ENCODE data around the gene KRTAP12-3.
"Not testable (repeated sequence)": the region's sequence is repeated elsewhere in the genome, so short reads cannot be mapped to it uniquely, and the experiment has no call there.

The KRTAP12-3 gene

DNA sequence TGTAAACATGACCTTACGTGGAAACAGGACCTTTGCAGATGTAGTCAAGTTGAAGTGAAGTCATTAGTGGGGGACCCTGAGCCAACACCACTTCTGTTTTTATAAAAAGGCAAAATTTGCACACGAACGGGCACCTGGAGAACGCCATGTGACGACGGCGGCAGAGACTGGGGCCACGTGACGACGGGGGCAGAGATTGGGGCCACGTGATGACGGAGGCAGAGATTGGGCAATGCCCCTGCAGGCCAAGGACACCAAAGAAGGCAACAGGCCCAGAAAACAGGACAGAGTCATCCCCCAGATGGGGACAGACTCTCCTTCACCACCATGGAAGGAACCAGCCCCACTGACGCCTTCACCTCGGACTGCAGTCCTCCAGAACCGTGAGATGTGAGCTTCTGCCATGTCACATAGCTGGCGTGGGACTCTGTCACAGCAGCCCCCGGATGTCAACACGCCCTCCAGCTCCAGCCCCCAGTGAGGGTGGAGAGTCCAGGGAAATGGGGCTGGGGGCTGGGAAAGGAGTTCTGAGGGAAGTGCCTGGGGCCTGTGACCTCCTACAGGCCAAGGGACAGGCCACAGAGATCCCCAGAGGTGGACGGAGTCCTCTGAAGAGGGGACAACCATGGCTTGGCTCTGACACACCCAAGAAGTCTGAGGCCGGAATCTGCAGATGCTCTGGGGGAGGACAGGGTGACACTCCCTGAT, 7.3 kb upstream of the KRTAP12-3 start:
- DNase-seq (ENCODE audit: low read depth in 2 of 3, low spot score in 1 of 3): no peak

GRCh38 chr21:44650973-44651675, 6.6 kb upstream of the KRTAP12-3 start:
- no peak for DNase-seq (ENCODE audit: low read depth in 2 of 3, low spot score in 1 of 3)

GRCh38 chr21:44653123-44653522, 4.6 kb upstream of the KRTAP12-3 start:
- DNase-seq (ENCODE audit: low read depth in 2 of 3, low spot score in 1 of 3): no peak

- no peak for DNase-seq (ENCODE audit: low read depth in 2 of 3, low spot score in 1 of 3)
Measured at GRCh38 chr21:44653656-44654575, 3.8 kb upstream of the KRTAP12-3 start.

- no peak for DNase-seq (ENCODE audit: low read depth in 2 of 3, low spot score in 1 of 3)
Measured at GRCh38 chr21:44654576-44655175, 3.1 kb upstream of the KRTAP12-3 start, which contains the start of gene KRTAP12-4. KRTAP12-4 (minus strand) TSS chr21:44654659; CDS start chr21:44654614, 45 bp downstream.

DNA sequence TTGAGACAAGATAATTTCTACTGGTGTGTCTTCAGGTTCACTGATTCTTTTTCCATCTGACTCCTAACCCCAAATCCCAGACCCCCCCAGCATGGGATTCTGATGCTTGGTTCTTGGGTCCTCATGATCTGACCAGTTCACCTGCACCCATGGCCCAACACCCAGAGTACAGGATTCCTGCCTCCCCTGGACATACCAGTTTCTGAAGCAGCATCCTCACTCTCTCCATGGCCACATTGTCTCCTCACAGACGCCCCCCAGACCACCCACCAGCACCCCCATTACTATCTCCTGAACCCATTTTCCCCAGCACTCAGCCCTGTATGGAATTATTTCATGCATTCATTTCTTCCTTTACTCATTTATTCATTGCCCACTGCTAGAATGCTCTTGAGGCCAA, 864 bp upstream of the KRTAP12-3 start:
- no peak for DNase-seq (ENCODE audit: low read depth in 2 of 3, low spot score in 1 of 3)

GRCh38 chr21:44658541-44658910, 794 bp downstream of the KRTAP12-3 start:
- no peak for DNase-seq (ENCODE audit: low read depth in 2 of 3, low spot score in 1 of 3)

GRCh38 chr21:44658913-44659595, 1.3 kb downstream of the KRTAP12-3 start:
- DNase-seq (ENCODE audit: low read depth in 2 of 3, low spot score in 1 of 3): no peak

DNA sequence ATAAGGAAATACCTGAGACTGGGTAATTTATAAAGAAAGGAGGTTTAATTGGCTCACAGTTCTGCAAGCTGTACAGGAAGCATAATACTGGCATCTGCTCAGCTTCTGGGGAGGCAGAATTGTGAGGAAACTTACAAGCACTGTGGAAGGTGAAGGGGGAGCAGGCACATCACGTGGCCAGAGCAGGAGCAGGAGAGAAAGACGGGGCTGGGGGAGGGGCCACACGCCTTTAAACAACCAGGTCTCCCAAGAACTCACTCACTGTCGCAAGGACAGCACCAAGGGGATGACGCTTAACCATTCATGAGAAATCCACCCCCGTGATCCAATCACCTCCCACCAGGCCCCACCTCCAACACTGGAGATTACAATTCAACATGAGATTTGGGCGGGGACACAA, 3.8 kb downstream of the KRTAP12-3 start:
- DNase-seq (ENCODE audit: low read depth in 2 of 3, low spot score in 1 of 3): not testable (repeated sequence)

DNA sequence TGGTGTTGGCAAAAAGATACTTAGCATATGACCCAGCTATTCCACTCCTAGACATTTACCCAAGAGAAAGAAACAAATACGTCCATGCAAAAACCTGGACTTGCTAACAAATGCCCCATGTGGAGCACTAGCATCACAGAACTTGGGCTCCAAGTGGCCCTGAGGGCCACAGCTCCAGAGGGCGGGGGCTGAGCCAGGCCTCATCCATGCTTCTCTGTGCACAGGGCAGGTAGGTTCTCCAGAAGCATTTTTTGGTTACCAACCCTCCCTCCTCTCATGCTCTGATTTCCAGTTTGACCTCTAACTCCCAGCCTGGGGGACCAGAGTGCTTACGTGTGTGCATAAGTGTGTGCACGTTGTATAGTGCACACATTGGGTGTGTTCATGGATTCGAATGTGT, 7.0 kb downstream of the KRTAP12-3 start:
- DNase-seq (ENCODE audit: low read depth in 2 of 3, low spot score in 1 of 3): no peak

DNA sequence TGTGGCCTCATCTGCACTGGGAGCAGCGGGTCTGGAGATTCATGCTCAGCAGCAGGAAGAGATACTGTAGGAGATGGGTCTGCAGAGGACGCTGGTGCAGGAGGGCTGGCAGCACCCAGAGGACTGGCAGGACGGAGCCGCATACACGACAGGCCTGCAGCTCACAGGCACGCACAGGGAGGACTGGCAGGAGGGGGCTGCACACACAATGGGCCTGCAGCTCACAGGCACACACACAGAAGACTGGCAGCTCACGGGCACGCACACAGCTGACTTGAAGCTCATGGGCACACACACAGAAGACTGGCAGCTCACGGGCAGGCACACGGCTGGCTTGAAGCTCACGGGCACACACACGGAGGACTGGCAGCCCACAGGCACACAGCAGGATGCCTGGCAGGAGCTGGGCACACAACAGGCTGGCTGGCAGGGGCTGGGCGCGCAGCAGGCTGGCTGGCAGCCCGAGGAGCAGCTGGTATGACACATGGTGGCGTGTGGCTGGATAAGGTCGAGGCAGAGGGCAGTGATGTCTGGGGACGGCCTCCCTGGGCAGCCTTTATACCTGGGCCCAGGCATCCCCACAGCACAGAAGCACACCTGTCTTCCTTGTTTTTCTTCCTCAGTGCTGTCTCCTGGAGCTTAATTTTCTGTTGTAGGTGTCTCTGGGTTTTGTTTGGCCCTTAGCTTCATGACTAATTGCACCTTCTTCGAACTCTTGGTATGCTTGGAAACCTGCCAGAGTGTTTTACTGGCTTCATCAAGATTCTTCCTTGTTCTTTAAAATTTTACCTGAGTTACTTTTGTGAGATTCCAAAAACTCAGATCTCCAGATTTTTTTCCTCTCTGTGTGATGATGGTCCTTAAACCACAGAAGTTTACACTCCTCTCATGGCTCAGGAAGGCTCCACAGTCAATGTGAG, 8.9 kb downstream of the KRTAP12-3 start, which contains the start of gene KRTAP12-2:
Gene KRTAP12-2 (minus strand): TSS at position 527 of the 920 bp plus-strand sequence. CDS start 41 bp downstream, at position 486.
- DNase-seq (ENCODE audit: low read depth in 2 of 3, low spot score in 1 of 3): no peak

DNA sequence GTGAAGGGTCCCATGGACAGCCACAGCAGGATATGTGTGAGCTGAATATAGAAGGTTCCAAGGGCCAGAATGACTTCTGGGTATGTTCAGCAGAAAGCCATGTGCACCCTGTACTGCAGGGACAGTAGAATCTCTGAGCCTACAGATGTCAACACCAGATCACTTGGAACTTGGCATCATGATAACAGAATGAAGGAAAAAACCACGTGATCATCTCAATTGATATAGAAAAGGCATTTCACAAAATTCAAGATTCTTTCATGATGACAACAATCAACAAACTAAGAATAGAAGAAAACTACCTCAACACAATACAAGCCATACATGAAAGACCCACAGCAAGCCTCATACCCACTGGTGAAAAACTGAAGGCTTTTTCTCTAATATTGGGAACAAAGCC, 9.9 kb downstream of the KRTAP12-3 start:
- no peak for DNase-seq (ENCODE audit: low read depth in 2 of 3, low spot score in 1 of 3)

- no peak for DNase-seq (ENCODE audit: low read depth in 2 of 3, low spot score in 1 of 3)
Measured at GRCh38 chr21:44670642-44671432, 13.1 kb downstream of the KRTAP12-3 start.

GRCh38 chr21:44671911-44672310, 14.2 kb downstream of the KRTAP12-3 start:
- no peak for DNase-seq (ENCODE audit: low read depth in 2 of 3, low spot score in 1 of 3)

DNA sequence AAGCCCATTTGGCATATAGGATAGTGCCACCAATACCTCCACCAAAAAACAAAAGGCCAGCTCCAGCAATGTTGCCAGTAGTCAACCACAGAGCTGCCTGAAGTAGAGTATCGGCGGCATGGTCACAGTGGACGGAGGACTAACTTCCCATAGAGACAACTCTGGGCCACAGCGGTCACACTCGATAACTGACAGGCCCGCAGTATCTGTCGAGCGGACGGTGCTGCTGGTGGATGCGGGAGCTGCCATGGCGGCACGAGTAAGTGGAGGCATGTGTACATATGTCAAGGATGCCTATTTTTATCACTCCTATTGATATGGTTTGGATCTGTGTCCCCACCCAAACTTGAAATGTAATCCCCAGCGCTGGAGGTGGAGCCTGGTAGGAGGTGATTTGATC, 20.1 kb downstream of the KRTAP12-3 start:
- DNase-seq (ENCODE audit: low read depth in 2 of 3, low spot score in 1 of 3): no peak

- no peak for DNase-seq (ENCODE audit: low read depth in 2 of 3, low spot score in 1 of 3)
Measured at GRCh38 chr21:44681152-44681551, 23.4 kb downstream of the KRTAP12-3 start.

- DNase-seq (ENCODE audit: low read depth in 2 of 3, low spot score in 1 of 3): no peak
Measured at GRCh38 chr21:44681861-44682579, 24.3 kb downstream of the KRTAP12-3 start, which contains the start of gene KRTAP12-1. KRTAP12-1 (minus strand) TSS chr21:44682163; CDS start chr21:44682123, 40 bp downstream.
